HCT116 (cell line): ENCODE results near the gene C2orf78. TPM values are rescaled to one million over a fixed set of nuclear protein-coding genes. Genes with fewer than 3 reads are reported as not detected.

Experiments used
- ATAC-seq: fragments of 200-7000 bp; cut with Tn5 transposase; 2 replicates; pipeline ENCODE4 v1.9.1; 2020; ENCODE audit warnings: mild to moderate bottlenecking, moderate library complexity
- BruUV-seq: library from RNA; stranded (reverse); fragments of 400-500 nt; replicated peaks from 2 replicates; lab custom pipeline; 2021; lab: Mats Ljungman, UMichigan
- CTCF ChIA-PET: fragments of 300-600 bp; sonication (Branson Sonifier 250); formaldehyde crosslinking; loops from one replicate; lab custom pipeline; 2021; ENCODE audit warnings: antibody characterized with exemption; lab: Charles Lee
- POLR2A ChIA-PET: fragments of 300-600, 350-600 bp; sonication (Branson Sonifier 250); formaldehyde crosslinking; loops from one replicate; lab custom pipeline; 2021; ENCODE audit warnings: antibody characterized with exemption; lab: Charles Lee
- RAD21 ChIA-PET, 2 experiments: fragments of 300-600 bp; sonication (Branson Sonifier 250); formaldehyde crosslinking; loops; one replicate each; lab custom pipeline; 2023; ENCODE audit warnings: low total read pairs in 2 of 2; ENCODE audit not compliant: uncharacterized antibody in 2 of 2, unreplicated experiment in 2 of 2, low non-redundant PET in 1 of 2; lab: Charles Lee
- DNase-seq: peaks from one replicate; pipeline ENCODE4 v3.0.0-alpha.2; 2010; ENCODE audit warnings: low read depth, low spot score
- H2AFZ ChIP-seq: fragments of 200-600 bp; shearing (Covaris generic), sonication (generic); 2 replicates; pipeline ENCODE4 v1.6.1; 2017; ENCODE audit warnings: low read depth, mixed run types, mixed read lengths, antibody characterized with exemption, low read length; ENCODE audit not compliant: poor library complexity, severe bottlenecking
- H3K27ac ChIP-seq: 2 replicates; pipeline ENCODE4 v1.5.1; 2012; ENCODE audit warnings: low read depth, low read length
- H3K27me3 ChIP-seq: fragments of 200-600 bp; sonication (generic); 2 replicates; pipeline ENCODE4 v1.6.1; 2016; ENCODE audit warnings: mixed run types, low read length, mixed read lengths; ENCODE audit not compliant: insufficient read depth
- H3K36me3 ChIP-seq, 2 experiments: fragments of 200-500 bp in 1 of 2; fragments of 200-600 bp in 1 of 2; sonication (Bioruptor generic) in 1 of 2; sonication (generic) in 1 of 2; 2 replicates each; pipeline versions ENCODE4 v1.5.1 to v1.6.1; 2014 to 2016; ENCODE audit warnings: low read length in 2 of 2, inconsistent platforms in 1 of 2, mixed read lengths in 1 of 2, mixed run types in 1 of 2; ENCODE audit not compliant: insufficient read depth in 2 of 2, control insufficient read depth in 1 of 2
- H3K4me1 ChIP-seq, 2 experiments: fragments of 200-600 bp in 1 of 2; sonication (generic) in 1 of 2; 2 replicates each; pipeline versions ENCODE4 v1.5.1 to v1.6.1; 2012 to 2017; ENCODE audit warnings: low read length in 2 of 2, inconsistent platforms in 1 of 2, mild to moderate bottlenecking in 1 of 2, mixed read lengths in 1 of 2, mixed run types in 1 of 2, moderate library complexity in 1 of 2; ENCODE audit not compliant: insufficient read depth in 2 of 2, control insufficient read depth in 1 of 2
- H3K4me2 ChIP-seq: fragments of 200-600 bp; sonication (generic); 2 replicates; pipeline ENCODE4 v1.6.1; 2017; ENCODE audit warnings: mixed run types, low read length, mixed read lengths
- H3K4me3 ChIP-seq, 2 experiments: fragments of 200-600 bp in 1 of 2; sonication (generic) in 1 of 2; replicated peaks in 1 of 2; 2 replicates each; pipeline ENCODE4 v1.5.1; 2011 to 2016; ENCODE audit warnings: low read length in 2 of 2, control low read depth in 1 of 2, low read depth in 1 of 2, mild to moderate bottlenecking in 1 of 2, mixed read lengths in 1 of 2, mixed run types in 1 of 2
- H3K79me2 ChIP-seq: fragments of 200-600 bp; sonication (generic); 2 replicates; pipeline ENCODE4 v1.6.1; 2017; ENCODE audit warnings: mild to moderate bottlenecking, mixed run types, low read length, moderate library complexity, mixed read lengths; ENCODE audit not compliant: insufficient read depth
- H3K9ac ChIP-seq: fragments of 200-600 bp; sonication (generic); 2 replicates; pipeline ENCODE4 v1.6.1; 2016; ENCODE audit warnings: low read length, mixed read lengths
- H3K9me2 ChIP-seq: fragments of 200-600 bp; sonication (generic), shearing (Covaris generic); 2 replicates; pipeline ENCODE4 v1.6.1; 2017; ENCODE audit warnings: mixed run types, mild to moderate bottlenecking, moderate library complexity; ENCODE audit not compliant: insufficient read depth
- H3K9me3 ChIP-seq, 2 experiments: fragments of 200-500 bp in 1 of 2; fragments of 200-600 bp in 1 of 2; sonication (Bioruptor generic) in 1 of 2; sonication (generic) in 1 of 2; 2 replicates each; pipeline ENCODE4 v1.6.1; 2014 to 2017; ENCODE audit warnings: low read length in 2 of 2, mixed read lengths in 2 of 2, inconsistent platforms in 1 of 2, low read depth in 1 of 2, mild to moderate bottlenecking in 1 of 2, mixed run types in 1 of 2, moderate library complexity in 1 of 2; ENCODE audit not compliant: control insufficient read depth in 1 of 2, insufficient read depth in 1 of 2
- H4K20me1 ChIP-seq: fragments of 200-600 bp; sonication (generic), shearing (Covaris generic); 2 replicates; pipeline ENCODE4 v1.6.1; 2017; ENCODE audit warnings: mixed run types, mild to moderate bottlenecking, moderate library complexity; ENCODE audit not compliant: insufficient read depth
- ATF3 ChIP-seq: IDR thresholded peaks from 2 replicates; pipeline ENCODE4 v1.6.1; 2012
- CEBPB ChIP-seq: IDR thresholded peaks from 2 replicates; pipeline ENCODE4 v1.6.1; 2012; ENCODE audit warnings: low read depth
- CTCF ChIP-seq, 3 experiments: fragments of 200-600 bp in 1 of 3; sonication (generic) in 1 of 3; IDR thresholded peaks in 2 of 3; conservative IDR thresholded peaks in 1 of 3; 2 replicates each; pipeline ENCODE4 v1.5.1; 2012 to 2017; ENCODE audit warnings: low read depth in 2 of 3, low read length in 2 of 3, antibody characterized with exemption in 1 of 3, borderline replicate concordance in 1 of 3, control low read depth in 1 of 3, mild to moderate bottlenecking in 1 of 3, mixed read lengths in 1 of 3, mixed run types in 1 of 3, moderate library complexity in 1 of 3; ENCODE audit not compliant: insufficient read depth in 1 of 3
- JUND ChIP-seq: IDR thresholded peaks from 2 replicates; pipeline ENCODE4 v1.6.1; 2012
- SP1 ChIP-seq: IDR thresholded peaks from 2 replicates; pipeline ENCODE4 v1.6.1; 2012; ENCODE audit warnings: low read depth
- SRF ChIP-seq: IDR thresholded peaks from 2 replicates; pipeline ENCODE4 v1.6.1; 2012; ENCODE audit warnings: low read depth
- intact Hi-C: fragments of 100-400 bp; cut with micrococcal nuclease; formaldehyde crosslinking; loops from 2 replicates; pipeline ENCODE4 v1.10.0; 2022
- total RNA-seq: library from RNA; stranded (reverse); gene quantifications from one replicate; pipeline ENCODE4 v1.2.1, GENCODE V29; 2021; ENCODE audit not compliant: unreplicated experiment

The C2orf78 gene
- total RNA-seq, 1 experiment from 2014 or later = 1.5 TPM

GRCh38 chr2:73811878-73812277 is 27.9 kb downstream of the C2orf78 start (continued):
- TF ChIP-seq CTCF (IDR thresholded peaks at IDR 0.05 in 2 of 3, conservative IDR thresholded peaks at IDR 0.05 in 1 of 3; ENCODE audit: borderline replicate concordance in 1 of 3, insufficient read depth in 1 of 3, low read depth in 2 of 3, low read length in 2 of 3) = no peak
- TF ChIP-seq, all 23 proteins: peak for 0

GRCh38 chr2:73812635-73813034 is 28.7 kb downstream of the C2orf78 start:
- POLR2A ChIA-PET = no interaction called here
- RAD21 ChIA-PET = no interaction called here
- no peak for TF ChIP-seq JUND
- no peak for TF ChIP-seq SRF

GRCh38 chr2:73818296-73818695 is 34.3 kb downstream of the C2orf78 start:
- Histone ChIP-seq H3K36me3 (no peaks in the 10 kb centered on the region), H3K4me1 (no peaks in the 10 kb centered on the region), H3K9me2 (no peaks in the 10 kb centered on the region), H3K9me3 (no peaks in the 10 kb centered on the region), H4K20me1 (no peaks in the 10 kb centered on the region), H3K27ac (no peak overlapping the region), H3K9ac (no peak overlapping the region), H3K27me3 (no peaks in the 10 kb centered on the region)
- ChIA-PET CTCF (no interaction called here), POLR2A (no interaction called here), RAD21 (no interaction called here)
- no peak for DNase-seq
- BruUV-seq = no TSS peak
- no peak for ATAC-seq
- intact Hi-C loops = no loop called here
- no peak for TF ChIP-seq CEBPB
- no peak for TF ChIP-seq ATF3
- TF ChIP-seq SP1 = no peak
- TF ChIP-seq, all 23 proteins: peak for 0
- Histone ChIP-seq H2AFZ (no peak overlapping the region), H3K79me2 (no peaks in the 10 kb centered on the region), H3K4me2 (no peak overlapping the region), H3K4me3 (no peak overlapping the region)

More at GRCh38 chr2:73812635-73813034, 28.7 kb downstream of the C2orf78 start:
- no peak overlapping the region for H3K4me3 ChIP-seq
- H2AFZ ChIP-seq = no peak overlapping the region
- no peak for ATAC-seq
- no peaks in the 10 kb centered on the region for H3K79me2 ChIP-seq
- H3K9me2 ChIP-seq = no peaks in the 10 kb centered on the region
- BruUV-seq = no TSS peak
- H3K4me1 ChIP-seq = no peaks in the 10 kb centered on the region
- no peak for DNase-seq
- intact Hi-C loops = no loop called here
- no peak overlapping the region for H3K4me2 ChIP-seq
- no peaks in the 10 kb centered on the region for H3K9me3 ChIP-seq
- H3K9ac ChIP-seq = no peak overlapping the region
- H3K27me3 ChIP-seq = no peaks in the 10 kb centered on the region
- CTCF ChIA-PET = interaction anchor here (1.9 kb wide), 1 partner anchor 14 kb away, joined by 8 read pairs; no protein-coding TSS in a partner anchor
- H4K20me1 ChIP-seq = no peaks in the 10 kb centered on the region
- H3K27ac ChIP-seq = no peak overlapping the region
- no peaks in the 10 kb centered on the region for H3K36me3 ChIP-seq
